Cardiac septum (tissue), 1 donor: ENCODE results near the gene MTR. TPM values are rescaled to one million over a fixed set of nuclear protein-coding genes. Genes with fewer than 3 reads are reported as not detected.
"Not testable (repeated sequence)": the region's sequence is repeated elsewhere in the genome, so short reads cannot be mapped to it uniquely, and the experiment has no call there.

ENCODE experiments used
- DNase-seq: peaks from one replicate; pipeline ENCODE4 v3.0.0-alpha.2; 2020; ENCODE audit warnings: low spot score
- intact Hi-C: fragments of 100-400 bp; cut with DNase I; formaldehyde crosslinking; loops from one replicate; pipeline ENCODE4 v1.14.0; 2022
- total RNA-seq: library from RNA; stranded (reverse); fragmentation: NEBNext Ultra II Directional; extraction: Animal tissue kit (Norgen Biotek cat#: 25700); gene quantifications from one replicate; pipeline ENCODE4 v1.2.1, GENCODE V29; 2021
- donor health status: DM: no; HTN: no; CAD: no.

The MTR gene
- total RNA-seq, 1 donor from 2014 or later = 58.8 TPM

GRCh38 chr1:236854605-236854983, 59.5 kb downstream of the MTR start:
- intact Hi-C loops = no loop called here
- DNase-seq = no peak

- intact Hi-C loops = not testable (repeated sequence)
Measured at GRCh38 chr1:236856649-236857048, 61.6 kb downstream of the MTR start.

GRCh38 chr1:236858165-236858564, 63.1 kb downstream of the MTR start:
- intact Hi-C loops = no loop called here

More at GRCh38 chr1:236856649-236857048, 61.6 kb downstream of the MTR start:
- not testable (repeated sequence) for DNase-seq

GRCh38 chr1:236860101-236860500, 65.0 kb downstream of the MTR start:
- no peak for DNase-seq
- intact Hi-C loops = loop anchor here (10.0 kb wide), 1 partner anchor 255 kb away; the partner anchor contains the start of gene HEATR1

More at GRCh38 chr1:236858165-236858564, 63.1 kb downstream of the MTR start:
- no peak for DNase-seq

GRCh38 chr1:236860674-236861073, 65.6 kb downstream of the MTR start:
- intact Hi-C loops = loop anchor here (10.0 kb wide), 1 partner anchor 256 kb away; the partner anchor contains the start of gene HEATR1
- no peak for DNase-seq

- intact Hi-C loops = loop anchor here (10.0 kb wide), 1 partner anchor 257 kb away; the partner anchor contains the start of gene HEATR1
- DNase-seq = no peak
Measured at GRCh38 chr1:236861560-236862218, 66.6 kb downstream of the MTR start.

- DNase-seq = no peak
- intact Hi-C loops = loop anchor here (10.0 kb wide), 1 partner anchor 257 kb away; the partner anchor contains the start of gene HEATR1
Measured at GRCh38 chr1:236862219-236862591, 67.1 kb downstream of the MTR start.

- DNase-seq = no peak
- intact Hi-C loops = loop anchor here (10.0 kb wide), 1 partner anchor 258 kb away; the partner anchor contains the start of gene HEATR1
Measured at GRCh38 chr1:236862615-236863211, 67.6 kb downstream of the MTR start.

GRCh38 chr1:236864211-236864610, 69.1 kb downstream of the MTR start:
- DNase-seq = no peak

GRCh38 chr1:236864996-236865817, 70.1 kb downstream of the MTR start:
- DNase-seq = no peak
- intact Hi-C loops = loop anchor here (10.0 kb wide), 1 partner anchor 260 kb away; the partner anchor contains the start of gene HEATR1

More at GRCh38 chr1:236864211-236864610, 69.1 kb downstream of the MTR start:
- intact Hi-C loops = loop anchor here (10.0 kb wide), 1 partner anchor 259 kb away; the partner anchor contains the start of gene HEATR1

- DNase-seq = no peak
- intact Hi-C loops = loop anchor here (10.0 kb wide), 1 partner anchor 261 kb away; the partner anchor contains the start of gene HEATR1
Measured at GRCh38 chr1:236865818-236866155, 70.7 kb downstream of the MTR start.

- DNase-seq = no peak
- intact Hi-C loops = loop anchor here (10.0 kb wide), 1 partner anchor 264 kb away; the partner anchor contains the start of gene HEATR1
Measured at GRCh38 chr1:236868625-236869467, 73.8 kb downstream of the MTR start.

GRCh38 chr1:236869911-236870310, 74.8 kb downstream of the MTR start:
- DNase-seq = no peak
- intact Hi-C loops = loop anchor here (5.0 to 10.0 kb wide), 3 partner anchors 55 to 265 kb away; partner anchors contain the start of gene HEATR1

- DNase-seq = no peak
- intact Hi-C loops = loop anchor here (5.0 to 10.0 kb wide), 2 partner anchors 56 to 118 kb away; no protein-coding TSS in a partner anchor
Measured at GRCh38 chr1:236870721-236871120, 75.6 kb downstream of the MTR start.

GRCh38 chr1:236872075-236872666, 77.1 kb downstream of the MTR start:
- DNase-seq = no peak
- intact Hi-C loops = loop anchor here (5.0 to 10.0 kb wide), 2 partner anchors 57 to 120 kb away; no protein-coding TSS in a partner anchor

- no peak for DNase-seq
- intact Hi-C loops = loop anchor here (10.0 kb wide), 1 partner anchor 61 kb away; no protein-coding TSS in a partner anchor
Measured at GRCh38 chr1:236875975-236876374, 80.9 kb downstream of the MTR start.

GRCh38 chr1:236877661-236878060, 82.6 kb downstream of the MTR start:
- intact Hi-C loops = loop anchor here (10.0 kb wide), 1 partner anchor 63 kb away; no protein-coding TSS in a partner anchor
- no peak for DNase-seq

- intact Hi-C loops = no loop called here
- DNase-seq = no peak
Measured at GRCh38 chr1:236880209-236880608, 85.1 kb downstream of the MTR start.
